MCF 10A (cell line): ENCODE measurements around the gene LRRC23. TPM values are rescaled to one million over a fixed set of nuclear protein-coding genes. Genes with fewer than 3 reads are reported as not detected.
A peak's percentile ranks its signal among the peaks of the same experiment; 100 is the strongest.
"Not testable (repeated sequence)": the region's sequence is repeated elsewhere in the genome, so short reads cannot be mapped to it uniquely, and the experiment has no call there.

Experiments used
- BruUV-seq: library from RNA; stranded (reverse); fragments of 400-500 nt; replicated peaks from 2 replicates; lab custom pipeline; 2021; lab: Mats Ljungman, UMichigan
- CTCF ChIA-PET: fragments of 300-600 bp; sonication (Branson Sonifier 250); formaldehyde crosslinking; extraction: SDS; loops from one replicate; lab custom pipeline; 2021; ENCODE audit warnings: antibody characterized with exemption, inconsistent platforms; lab: Yijun Ruan, JAX
- POLR2A ChIA-PET: fragments of 300-600, 350-650 bp; sonication (Branson Sonifier 250); formaldehyde crosslinking; extraction: SDS; loops from one replicate; lab custom pipeline; 2020; ENCODE audit warnings: antibody characterized with exemption, inconsistent platforms; lab: Yijun Ruan, JAX
- DNase-seq: peaks from one replicate; pipeline ENCODE4 v3.0.0-alpha.2; 2018; ENCODE audit not compliant: unreplicated experiment
- H3K27ac Mint-ChIP-seq: one replicate; pipeline ENCODE4 v1.8.0; 2022; ENCODE audit warnings: mild to moderate bottlenecking, low read depth, mixed read lengths; ENCODE audit not compliant: unreplicated experiment
- H3K27me3 Mint-ChIP-seq: one replicate; pipeline ENCODE4 v1.8.0; 2022; ENCODE audit warnings: mixed read lengths; ENCODE audit not compliant: insufficient read depth, unreplicated experiment
- H3K36me3 Mint-ChIP-seq: one replicate; pipeline ENCODE4 v1.8.0; 2022; ENCODE audit warnings: mild to moderate bottlenecking, moderate library complexity, mixed read lengths; ENCODE audit not compliant: insufficient read depth, unreplicated experiment
- H3K4me1 Mint-ChIP-seq: one replicate; pipeline ENCODE4 v1.8.0; 2022; ENCODE audit warnings: mixed read lengths; ENCODE audit not compliant: insufficient read depth, unreplicated experiment
- H3K4me3 Mint-ChIP-seq: one replicate; pipeline ENCODE4 v1.8.0; 2022; ENCODE audit warnings: mild to moderate bottlenecking, moderate library complexity, mixed read lengths; ENCODE audit not compliant: unreplicated experiment
- H3K9me3 Mint-ChIP-seq: one replicate; pipeline ENCODE4 v1.8.0; 2022; ENCODE audit warnings: mixed read lengths; ENCODE audit not compliant: unreplicated experiment
- intact Hi-C: fragments of 100-400 bp; cut with micrococcal nuclease; formaldehyde crosslinking; loops from 2 replicates; pipeline ENCODE4 v1.14.1; 2022
- total RNA-seq: library from RNA; stranded (reverse); gene quantifications from 2 replicates; pipeline ENCODE4 v1.2.3, GENCODE V29; 2022
- TF ChIP-seq, protein P1 (sequence below): fragments of 200-600 bp; IDR thresholded peaks from one replicate; pipeline ENCODE4 v1.8.0; 2022; ENCODE audit warnings: antibody characterized with exemption, mild to moderate bottlenecking; ENCODE audit not compliant: unreplicated experiment

Gene LRRC23
- total RNA-seq, 1 experiment from 2014 or later = 7.5 TPM

GRCh38 chr12:6867413-6868210 is 37.0 kb upstream of the LRRC23 start, which contains the start of gene TPI1:
TSS of gene TPI1 (plus strand) at chr12:6867531. CDS start at chr12:6867567, 36 bp downstream.
- intact Hi-C loops = loop anchor here (2.0 kb wide), 1 partner anchor 71 kb away; no protein-coding TSS in a partner anchor
- no TSS peak for BruUV-seq
- H3K27me3 Mint-ChIP-seq = no peaks in the 10 kb centered on the region

GRCh38 chr12:6868211-6869048 is 36.2 kb upstream of the LRRC23 start:
- intact Hi-C loops = loop anchor here (1.0 to 2.0 kb wide), 2 partner anchors 23 to 70 kb away; no protein-coding TSS in a partner anchor
- peaks cover 30% of the 10 kb centered on the region for H3K4me1 Mint-ChIP-seq

More at GRCh38 chr12:6867413-6868210, 37.0 kb upstream of the LRRC23 start, which contains the start of gene TPI1:
- peak; percentile 70 for DNase-seq
- H3K36me3 Mint-ChIP-seq = peaks cover 67% of the 10 kb centered on the region
- TF ChIP-seq, protein P1, sequence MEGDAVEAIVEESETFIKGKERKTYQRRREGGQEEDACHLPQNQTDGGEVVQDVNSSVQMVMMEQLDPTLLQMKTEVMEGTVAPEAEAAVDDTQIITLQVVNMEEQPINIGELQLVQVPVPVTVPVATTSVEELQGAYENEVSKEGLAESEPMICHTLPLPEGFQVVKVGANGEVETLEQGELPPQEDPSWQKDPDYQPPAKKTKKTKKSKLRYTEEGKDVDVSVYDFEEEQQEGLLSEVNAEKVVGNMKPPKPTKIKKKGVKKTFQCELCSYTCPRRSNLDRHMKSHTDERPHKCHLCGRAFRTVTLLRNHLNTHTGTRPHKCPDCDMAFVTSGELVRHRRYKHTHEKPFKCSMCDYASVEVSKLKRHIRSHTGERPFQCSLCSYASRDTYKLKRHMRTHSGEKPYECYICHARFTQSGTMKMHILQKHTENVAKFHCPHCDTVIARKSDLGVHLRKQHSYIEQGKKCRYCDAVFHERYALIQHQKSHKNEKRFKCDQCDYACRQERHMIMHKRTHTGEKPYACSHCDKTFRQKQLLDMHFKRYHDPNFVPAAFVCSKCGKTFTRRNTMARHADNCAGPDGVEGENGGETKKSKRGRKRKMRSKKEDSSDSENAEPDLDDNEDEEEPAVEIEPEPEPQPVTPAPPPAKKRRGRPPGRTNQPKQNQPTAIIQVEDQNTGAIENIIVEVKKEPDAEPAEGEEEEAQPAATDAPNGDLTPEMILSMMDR = no peak
- H3K4me3 Mint-ChIP-seq = peak within 1 kb of the TSS; percentile 86
- CTCF ChIA-PET = interaction anchor here (0.6 to 7.7 kb wide), 19 partner anchors 8 to 625 kb away, joined by 3 to 64 read pairs (median 3); partner anchors contain the start of genes C12orf57, C1RL and RNU7-1
- H3K27ac Mint-ChIP-seq = peak within 1 kb of the TSS; percentile 82
- POLR2A ChIA-PET = interaction anchor here (0.6 to 7.7 kb wide), 20 partner anchors 11 to 300 kb away, joined by 3 to 130 read pairs (median 6); partner anchors contain the start of genes C12orf57, CDCA3, COPS7A and GNB3
- H3K4me1 Mint-ChIP-seq = peaks cover 30% of the 10 kb centered on the region
- H3K9me3 Mint-ChIP-seq = no peaks in the 10 kb centered on the region

GRCh38 chr12:6869049-6870021 is 35.3 kb upstream of the LRRC23 start:
- ChIA-PET CTCF (interaction anchor here (0.5 to 7.7 kb wide), 29 partner anchors 9 to 280 kb away, joined by 3 to 64 read pairs (median 3); partner anchors contain the start of genes C12orf57, RNU7-1 and USP5), POLR2A (interaction anchor here (0.6 to 7.7 kb wide), 17 partner anchors 18 to 368 kb away, joined by 3 to 130 read pairs (median 6); partner anchors contain the start of genes C12orf57, CDCA3, COPS7A and LRRC23)
- peaks cover 30% of the 10 kb centered on the region for H3K4me1 Mint-ChIP-seq
- no TSS peak for BruUV-seq
- H3K27ac Mint-ChIP-seq = peak overlapping the region; percentile 70
- intact Hi-C loops = loop anchor here (1.0 to 2.0 kb wide), 2 partner anchors 22 to 69 kb away; no protein-coding TSS in a partner anchor
- H3K9me3 Mint-ChIP-seq = no peaks in the 10 kb centered on the region
- DNase-seq = peak; percentile 83
- peaks cover 52% of the 10 kb centered on the region for H3K36me3 Mint-ChIP-seq
- H3K27me3 Mint-ChIP-seq = no peaks in the 10 kb centered on the region
- TF ChIP-seq, protein P1 = peak; percentile 91
- peak overlapping the region; percentile 86 for H3K4me3 Mint-ChIP-seq

More at GRCh38 chr12:6868211-6869048, 36.2 kb upstream of the LRRC23 start:
- H3K4me3 Mint-ChIP-seq = peak overlapping the region; percentile 86
- BruUV-seq = no TSS peak
- H3K36me3 Mint-ChIP-seq = peaks cover 59% of the 10 kb centered on the region
- TF ChIP-seq, protein P1 = no peak
- H3K27ac Mint-ChIP-seq = peak overlapping the region; percentile 82
- DNase-seq = no peak
- POLR2A ChIA-PET = interaction anchor here (0.6 to 7.7 kb wide), 20 partner anchors 17 to 367 kb away, joined by 3 to 130 read pairs (median 6); partner anchors contain the start of genes C12orf57, CDCA3, COPS7A and GNB3
- H3K27me3 Mint-ChIP-seq = no peaks in the 10 kb centered on the region
- CTCF ChIA-PET = interaction anchor here (0.6 to 7.7 kb wide), 24 partner anchors 8 to 624 kb away, joined by 3 to 64 read pairs (median 3); partner anchors contain the start of genes C12orf57, RNU7-1 and USP5
- no peaks in the 10 kb centered on the region for H3K9me3 Mint-ChIP-seq

DNA sequence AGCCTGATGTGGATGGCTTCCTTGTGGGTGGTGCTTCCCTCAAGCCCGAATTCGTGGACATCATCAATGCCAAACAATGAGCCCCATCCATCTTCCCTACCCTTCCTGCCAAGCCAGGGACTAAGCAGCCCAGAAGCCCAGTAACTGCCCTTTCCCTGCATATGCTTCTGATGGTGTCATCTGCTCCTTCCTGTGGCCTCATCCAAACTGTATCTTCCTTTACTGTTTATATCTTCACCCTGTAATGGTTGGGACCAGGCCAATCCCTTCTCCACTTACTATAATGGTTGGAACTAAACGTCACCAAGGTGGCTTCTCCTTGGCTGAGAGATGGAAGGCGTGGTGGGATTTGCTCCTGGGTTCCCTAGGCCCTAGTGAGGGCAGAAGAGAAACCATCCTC is 34.3 kb upstream of the LRRC23 start:
- H3K27me3 Mint-ChIP-seq, DNase-seq, H3K27ac Mint-ChIP-seq, H3K4me3 Mint-ChIP-seq, intact Hi-C loops, H3K9me3 Mint-ChIP-seq: not testable (repeated sequence)
- BruUV-seq = TSS peak; percentile 65
- Mint-ChIP-seq H3K4me1 (peaks cover 30% of the 10 kb centered on the region), H3K36me3 (peaks cover 42% of the 10 kb centered on the region)
- ChIA-PET POLR2A (interaction anchor here (0.5 to 7.7 kb wide), 5 partner anchors 19 to 148 kb away, joined by 4 to 130 read pairs (median 62); partner anchors contain the start of genes C12orf57, CDCA3, LPCAT3 and RNU7-1), CTCF (interaction anchor here (0.8 to 7.7 kb wide), 17 partner anchors 10 to 125 kb away, joined by 3 to 64 read pairs (median 4); partner anchors contain the start of genes C12orf57, MLF2, RNU7-1 and USP5)
